Keratinocyte (primary cell): ENCODE measurements around the gene DEDD2.

Experiments
- EZH2 ChIP-seq: IDR thresholded peaks from one replicate; pipeline ENCODE4 v1.6.1; 2012; ENCODE audit warnings: inconsistent platforms, mild to moderate bottlenecking, low read length, moderate library complexity
- TF ChIP-seq, protein P1 (sequence below), 3 experiments: IDR thresholded peaks in 1 of 3; conservative IDR thresholded peaks in 1 of 3; optimal IDR thresholded peaks in 1 of 3; 2 replicates in 2 of 3; 3 replicates in 1 of 3; pipeline versions ENCODE3 to v1.5.1; 2011; ENCODE audit warnings: low read length in 3 of 3, mild to moderate bottlenecking in 3 of 3, moderate library complexity in 2 of 3, control low read depth in 1 of 3, inconsistent platforms in 1 of 3; ENCODE audit not compliant: insufficient read depth in 2 of 3; ENCODE audit errors: extremely low read depth in 1 of 3

DNA sequence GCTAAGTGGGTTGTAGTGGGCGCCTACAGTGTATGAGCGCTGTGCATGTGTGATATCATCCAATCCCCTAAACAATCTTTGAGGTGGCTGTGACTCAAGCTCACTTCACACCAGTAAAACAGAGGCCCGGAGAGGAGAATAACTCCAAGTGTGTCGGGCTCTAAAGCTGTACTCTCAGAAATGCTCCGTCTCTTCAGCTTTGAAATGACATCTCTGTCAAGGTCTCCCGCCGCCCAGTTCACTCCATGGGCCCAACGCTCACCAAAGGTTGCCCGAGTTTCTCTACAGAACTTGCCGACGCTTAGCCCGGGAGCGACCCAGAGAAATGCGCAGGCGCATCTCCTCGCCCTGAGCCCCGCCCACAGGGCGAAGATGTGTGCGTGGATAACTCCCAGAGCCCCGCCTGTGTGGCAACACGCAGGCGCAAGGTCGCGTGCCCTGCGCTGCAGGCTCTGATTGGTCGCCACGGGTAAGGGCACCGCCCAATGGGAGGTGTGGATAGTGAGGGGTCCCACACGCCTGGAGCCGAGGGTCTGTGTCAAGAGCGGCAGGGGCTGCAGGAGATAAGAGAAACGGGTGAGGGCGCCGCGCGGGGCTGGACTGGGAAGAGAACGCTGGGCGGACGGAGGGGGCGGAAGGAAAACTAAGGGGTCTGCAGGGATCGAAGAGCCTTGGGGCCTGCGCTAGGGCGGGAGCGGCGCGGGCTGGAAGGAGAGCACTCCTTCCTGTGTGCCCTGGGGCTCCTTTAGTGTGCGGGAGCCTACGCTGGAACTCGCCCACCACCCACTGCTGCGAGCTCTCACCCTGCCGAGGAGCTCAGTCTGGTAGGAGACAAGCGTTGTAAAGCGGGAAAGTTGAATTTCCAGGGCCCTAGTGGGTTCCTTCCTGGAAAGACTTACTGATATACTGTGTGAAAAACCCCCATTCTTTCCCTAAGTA, 2.6 kb upstream of the DEDD2 start, which contains the start of gene ZNF526:
- TF ChIP-seq, protein P1, sequence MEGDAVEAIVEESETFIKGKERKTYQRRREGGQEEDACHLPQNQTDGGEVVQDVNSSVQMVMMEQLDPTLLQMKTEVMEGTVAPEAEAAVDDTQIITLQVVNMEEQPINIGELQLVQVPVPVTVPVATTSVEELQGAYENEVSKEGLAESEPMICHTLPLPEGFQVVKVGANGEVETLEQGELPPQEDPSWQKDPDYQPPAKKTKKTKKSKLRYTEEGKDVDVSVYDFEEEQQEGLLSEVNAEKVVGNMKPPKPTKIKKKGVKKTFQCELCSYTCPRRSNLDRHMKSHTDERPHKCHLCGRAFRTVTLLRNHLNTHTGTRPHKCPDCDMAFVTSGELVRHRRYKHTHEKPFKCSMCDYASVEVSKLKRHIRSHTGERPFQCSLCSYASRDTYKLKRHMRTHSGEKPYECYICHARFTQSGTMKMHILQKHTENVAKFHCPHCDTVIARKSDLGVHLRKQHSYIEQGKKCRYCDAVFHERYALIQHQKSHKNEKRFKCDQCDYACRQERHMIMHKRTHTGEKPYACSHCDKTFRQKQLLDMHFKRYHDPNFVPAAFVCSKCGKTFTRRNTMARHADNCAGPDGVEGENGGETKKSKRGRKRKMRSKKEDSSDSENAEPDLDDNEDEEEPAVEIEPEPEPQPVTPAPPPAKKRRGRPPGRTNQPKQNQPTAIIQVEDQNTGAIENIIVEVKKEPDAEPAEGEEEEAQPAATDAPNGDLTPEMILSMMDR (optimal IDR thresholded peaks at IDR 0.05 in 1 of 3, IDR thresholded peaks at IDR 0.05 in 1 of 3, conservative IDR thresholded peaks at IDR 0.05 in 1 of 3; ENCODE audit: extremely low read depth in 1 of 3, insufficient read depth in 2 of 3, low read length in 3 of 3) = no peak
- no peak for TF ChIP-seq EZH2
